CD4-positive, alpha-beta T cell treated with Interleukin-6 at 100 ng/mL for 8 hours (primary cell): ENCODE measurements around the gene BICD1.
"Not testable (repeated sequence)": the region's sequence is repeated elsewhere in the genome, so short reads cannot be mapped to it uniquely, and the experiment has no call there.

Experiments
- DNase-seq: peaks from one replicate; pipeline ENCODE4 v3.0.0-alpha.2; 2020; ENCODE audit warnings: mixed read lengths, low spot score

BICD1 gene

GRCh38 chr12:32146074-32146873, 39.6 kb downstream of the BICD1 start:
- DNase-seq, result no peak

GRCh38 chr12:32148372-32148771, 41.7 kb downstream of the BICD1 start:
- DNase-seq, result no peak

- no peak for DNase-seq
Measured at GRCh38 chr12:32149489-32149888, 42.8 kb downstream of the BICD1 start.

GRCh38 chr12:32151086-32151485, 44.4 kb downstream of the BICD1 start:
- DNase-seq, result no peak

GRCh38 chr12:32151552-32151951, 44.9 kb downstream of the BICD1 start:
- no peak for DNase-seq

- DNase-seq, result no peak
Measured at GRCh38 chr12:32155041-32155440, 48.4 kb downstream of the BICD1 start.

GRCh38 chr12:32155961-32156529, 49.4 kb downstream of the BICD1 start:
- no peak for DNase-seq

- DNase-seq, result no peak
Measured at GRCh38 chr12:32158525-32158924, 51.9 kb downstream of the BICD1 start.

- DNase-seq, result no peak
Measured at GRCh38 chr12:32159381-32159780, 52.7 kb downstream of the BICD1 start.

GRCh38 chr12:32159925-32160324, 53.3 kb downstream of the BICD1 start:
- no peak for DNase-seq

- DNase-seq, result no peak
Measured at GRCh38 chr12:32161058-32161457, 54.4 kb downstream of the BICD1 start.

GRCh38 chr12:32163596-32163995, 56.9 kb downstream of the BICD1 start:
- DNase-seq, result no peak

GRCh38 chr12:32166510-32166909, 59.9 kb downstream of the BICD1 start:
- no peak for DNase-seq

GRCh38 chr12:32170437-32170998, 63.9 kb downstream of the BICD1 start:
- DNase-seq, result no peak

- no peak for DNase-seq
Measured at GRCh38 chr12:32171211-32171610, 64.6 kb downstream of the BICD1 start.

- DNase-seq, result no peak
Measured at GRCh38 chr12:32176606-32177005, 70.0 kb downstream of the BICD1 start.

- no peak for DNase-seq
Measured at GRCh38 chr12:32178341-32179010, 71.8 kb downstream of the BICD1 start.

- no peak for DNase-seq
Measured at GRCh38 chr12:32179011-32179395, 72.4 kb downstream of the BICD1 start.

- no peak for DNase-seq
Measured at GRCh38 chr12:32181498-32182175, 75.0 kb downstream of the BICD1 start.

GRCh38 chr12:32183650-32184049, 77.0 kb downstream of the BICD1 start:
- DNase-seq, result no peak

GRCh38 chr12:32187127-32187526, 80.5 kb downstream of the BICD1 start:
- DNase-seq, result not testable (repeated sequence)

GRCh38 chr12:32191445-32191844, 84.8 kb downstream of the BICD1 start:
- no peak for DNase-seq
